Lung (tissue), 12 donors: ENCODE measurements around the gene LHFPL3. TPM values are rescaled to one million over a fixed set of nuclear protein-coding genes. Genes with fewer than 3 reads are reported as not detected.

ENCODE experiments used
- ATAC-seq: fragments of 200-7000 bp; cut with Tn5 transposase; one replicate; pipeline ENCODE4 v1.9.1; 2020; ENCODE audit warnings: moderate number of reproducible peaks; ENCODE audit not compliant: insufficient read depth, low FRiP score
- DNase-seq, 3 donors: peaks; one replicate each; pipeline ENCODE4 v3.0.0-alpha.2; 2013 to 2017
- H3K27ac ChIP-seq, 2 donors: one replicate each; pipeline ENCODE4 v1.5.1; 2013; ENCODE audit warnings: mild to moderate bottlenecking in 2 of 2, moderate library complexity in 2 of 2, control low read depth in 1 of 2, inconsistent platforms in 1 of 2, low read depth in 1 of 2, low read length in 1 of 2
- H3K27me3 ChIP-seq, 3 donors: one replicate each; pipeline ENCODE4 v1.5.1; 2013; ENCODE audit warnings: low read length in 2 of 3; ENCODE audit not compliant: control insufficient read depth in 3 of 3, insufficient read depth in 3 of 3
- H3K36me3 ChIP-seq, 4 donors: one replicate each; pipeline ENCODE4 v1.5.1; 2013; ENCODE audit warnings: low read length in 4 of 4, mild to moderate bottlenecking in 1 of 4, moderate library complexity in 1 of 4; ENCODE audit not compliant: control insufficient read depth in 4 of 4, insufficient read depth in 4 of 4
- H3K4me1 ChIP-seq, 5 donors: one replicate each; pipeline ENCODE4 v1.5.1; 2013; ENCODE audit warnings: low read length in 5 of 5, mild to moderate bottlenecking in 2 of 5, moderate library complexity in 1 of 5; ENCODE audit not compliant: control insufficient read depth in 5 of 5, insufficient read depth in 5 of 5
- H3K4me3 ChIP-seq: one replicate; pipeline ENCODE4 v1.5.1; 2013; ENCODE audit warnings: mild to moderate bottlenecking, control low read depth, moderate library complexity
- H3K9ac ChIP-seq, 2 donors: one replicate each; pipeline ENCODE4 v1.5.1; 2013; ENCODE audit warnings: low read length in 2 of 2, control low read depth in 1 of 2; ENCODE audit not compliant: insufficient read depth in 1 of 2
- H3K9me3 ChIP-seq, 4 donors: one replicate each; pipeline ENCODE4 v1.5.1; 2013; ENCODE audit warnings: low read length in 3 of 4, mild to moderate bottlenecking in 1 of 4, moderate library complexity in 1 of 4; ENCODE audit not compliant: control insufficient read depth in 4 of 4, insufficient read depth in 3 of 4
- CTCF ChIP-seq: IDR thresholded peaks from 2 replicates; pipeline ENCODE4 v1.5.1; 2012; ENCODE audit warnings: mild to moderate bottlenecking; ENCODE audit errors: control extremely low read depth, extremely low read depth
- WGBS, 2 donors: extraction: QIAGEN DNeasy Blood & Tissue Kit; methylation state at CpG; one replicate each; pipeline ENCODE4 v1.1.7; 2013; 5-methylcytosine and 5-hydroxymethylcytosine counted together
- polyA plus RNA-seq, 2 donors: library from polyadenylated mRNA; stranded (reverse); fragments of 200-250 nt; gene quantifications; one replicate each; pipeline ENCODE4 v1.2.1, GENCODE V29; 2013
- total RNA-seq, 2 donors: library from RNA; depleted of rRNA in 1 of 2; stranded (reverse); fragments of >200 nt in 1 of 2; gene quantifications; one replicate each; pipeline ENCODE4 v1.2.1, GENCODE V29; 2014 to 2021
- donor health status: control.
- donor health status: control.
- donor health status: Bipolar disorder and iron deficiency.
- donor health status: healthy.
- donor health status: DM: yes; HTN: yes; CAD: no.

Gene LHFPL3
- total and polyA plus RNA-seq, 4 donors, result not detected

- H3K36me3 ChIP-seq, result no peaks in the 10 kb centered on the region
- ATAC-seq (no peak), DNase-seq (peak in 2 of 3 donors; percentile 56 to 70)
- H3K27ac ChIP-seq, result no peak overlapping the region
- no peaks in the 10 kb centered on the region for H3K27me3 ChIP-seq
- no peaks in the 10 kb centered on the region for H3K9me3 ChIP-seq
- 64 to 73% methylated on average over 6 of the region's 6 CpGs for whole genome bisulfite sequencing, 2 donors
- peaks cover 0 to 15% (median 0%) of the 10 kb centered on the region in 5 donors for H3K4me1 ChIP-seq
- H3K9ac ChIP-seq, result no peak overlapping the region
- H3K4me3 ChIP-seq, result no peak overlapping the region
- TF ChIP-seq CTCF, result no peak
These were observed 490.8 kb downstream of the LHFPL3 start for GRCh38 chr7:104818961-104819880.

- DNase-seq, result peak in 1 of 3 donors; percentile 12
- no peak overlapping the region for H3K27ac ChIP-seq
- no peak overlapping the region for H3K4me3 ChIP-seq
- peaks cover 0 to 15% (median 0%) of the 10 kb centered on the region in 5 donors for H3K4me1 ChIP-seq
- no peak for ATAC-seq
- H3K36me3 ChIP-seq, result no peaks in the 10 kb centered on the region
- no peak overlapping the region for H3K9ac ChIP-seq
- no peak for TF ChIP-seq CTCF
- no peaks in the 10 kb centered on the region for H3K27me3 ChIP-seq
- H3K9me3 ChIP-seq, result no peaks in the 10 kb centered on the region
- 65 to 71% methylated on average over 10 of the region's 10 CpGs for WGBS, 2 donors
These were observed 492.6 kb downstream of the LHFPL3 start for GRCh38 chr7:104820836-104821535.

GRCh38 chr7:104823177-104823576, 494.8 kb downstream of the LHFPL3 start:
- Histone ChIP-seq H3K27ac (no peak overlapping the region), H3K27me3 (no peaks in the 10 kb centered on the region), H3K36me3 (no peaks in the 10 kb centered on the region), H3K4me1 (peaks cover 0 to 15% (median 0%) of the 10 kb centered on the region in 5 donors), H3K9me3 (no peaks in the 10 kb centered on the region), H3K4me3 (no peak overlapping the region), H3K9ac (no peak overlapping the region)
- no peak for TF ChIP-seq CTCF
- ATAC-seq (no peak), DNase-seq (no peak)
- WGBS, 2 donors, result 94 to 96% methylated on average over 2 of the region's 2 CpGs
